Panc1 (cell line): ENCODE data around the gene DENND1C. TPM values are rescaled to one million over a fixed set of nuclear protein-coding genes. Genes with fewer than 3 reads are reported as not detected.

Experiments used
- ATAC-seq: fragments of 200-7000 bp; cut with Tn5 transposase; 2 replicates; pipeline ENCODE4 v1.9.1; 2020; ENCODE audit warnings: mild to moderate bottlenecking, moderate library complexity
- BruUV-seq: library from RNA; stranded (reverse); fragments of 400-500 nt; replicated peaks from 2 replicates; lab custom pipeline; 2021; lab: Mats Ljungman, UMichigan
- CTCF ChIA-PET: fragments of 300-600 bp; sonication (Branson Sonifier 250); formaldehyde crosslinking; loops from one replicate; lab custom pipeline; 2022; ENCODE audit warnings: antibody characterized with exemption; lab: Charles Lee
- POLR2A ChIA-PET: fragments of 300-600 bp; sonication (Branson Sonifier 250); formaldehyde crosslinking; loops from one replicate; lab custom pipeline; 2022; ENCODE audit warnings: antibody characterized with exemption; lab: Charles Lee
- DNase-seq: peaks from one replicate; pipeline ENCODE4 v3.0.0-alpha.2; 2010; ENCODE audit warnings: low read depth, low spot score
- H3K27ac ChIP-seq: 2 replicates; pipeline ENCODE4 v1.5.1; 2011; ENCODE audit warnings: mild to moderate bottlenecking, low read length, inconsistent platforms
- H3K27me3 ChIP-seq: fragments of 200-500 bp; sonication (Bioruptor generic); 2 replicates; pipeline ENCODE4 v1.6.0; 2014; ENCODE audit warnings: low read length, inconsistent platforms; ENCODE audit not compliant: control insufficient read depth, insufficient read depth
- H3K36me3 ChIP-seq: fragments of 200-500 bp; sonication (Bioruptor generic); 2 replicates; pipeline ENCODE4 v1.5.1; 2014; ENCODE audit warnings: inconsistent platforms, mild to moderate bottlenecking, low read length, moderate library complexity; ENCODE audit not compliant: control insufficient read depth, insufficient read depth
- H3K4me1 ChIP-seq: 2 replicates; pipeline ENCODE4 v1.5.1; 2011; ENCODE audit warnings: inconsistent platforms, mild to moderate bottlenecking, low read length, moderate library complexity; ENCODE audit not compliant: control insufficient read depth, insufficient read depth
- H3K4me3 ChIP-seq, 2 experiments: 2 replicates each; pipeline ENCODE4 v1.5.1; 2011 to 2012; ENCODE audit warnings: low read depth in 2 of 2, low read length in 2 of 2, mild to moderate bottlenecking in 2 of 2, inconsistent platforms in 1 of 2, moderate library complexity in 1 of 2
- H3K9me3 ChIP-seq: fragments of 200-500 bp; sonication (Bioruptor generic); 2 replicates; pipeline ENCODE4 v1.5.1; 2014; ENCODE audit warnings: low read depth, mild to moderate bottlenecking, inconsistent platforms, low read length, moderate library complexity; ENCODE audit not compliant: control insufficient read depth, insufficient read depth
- CTCF ChIP-seq: fragments of 450-650 bp; IDR thresholded peaks from 2 replicates; pipeline ENCODE4 v1.5.1; 2017; ENCODE audit warnings: mild to moderate bottlenecking
- POLR2AphosphoS5 ChIP-seq: IDR thresholded peaks from 2 replicates; pipeline ENCODE4 v1.6.1; 2012; ENCODE audit warnings: mild to moderate bottlenecking, low read depth, low read length, moderate library complexity
- REST ChIP-seq, 2 experiments: IDR thresholded peaks; 2 replicates each; pipeline ENCODE4 v1.6.1; 2011 to 2012; ENCODE audit warnings: low read depth in 2 of 2, control low read depth in 1 of 2, low read length in 1 of 2, mild to moderate bottlenecking in 1 of 2, moderate library complexity in 1 of 2; ENCODE audit not compliant: insufficient read depth in 1 of 2
- SIN3A ChIP-seq: IDR thresholded peaks from 2 replicates; pipeline ENCODE4 v1.6.1; 2012; ENCODE audit warnings: low read depth, mild to moderate bottlenecking, low read length, moderate library complexity, borderline replicate concordance; ENCODE audit not compliant: insufficient read depth
- TCF7L2 ChIP-seq: IDR thresholded peaks from 2 replicates; pipeline ENCODE4 v1.6.1; 2011; ENCODE audit warnings: mild to moderate bottlenecking, low read depth, low read length, inconsistent platforms
- in situ Hi-C: cut with HindIII; loops from 2 replicates; pipeline ENCODE4 v1.10.0; 2016; ENCODE audit warnings: low sequenced_read_pairs, low pct_unique_long_range_greater_than_20kb
- intact Hi-C: fragments of 100-400 bp; cut with micrococcal nuclease; formaldehyde crosslinking; loops from one replicate; pipeline ENCODE4 v1.10.0; 2022; ENCODE audit not compliant: unreplicated experiment
- total RNA-seq: library from RNA; stranded (reverse); gene quantifications from one replicate; pipeline ENCODE4 v1.2.1, GENCODE V29; 2021; ENCODE audit not compliant: unreplicated experiment

DENND1C gene
- total RNA-seq, 1 experiment from 2014 or later = 0.39 TPM

- Histone ChIP-seq H3K9me3 (no peaks in the 10 kb centered on the region), H3K36me3 (no peaks in the 10 kb centered on the region), H3K27me3 (no peaks in the 10 kb centered on the region), H3K4me3 (peak overlapping the region; percentile 33 to 58), H3K27ac (no peak overlapping the region; the same call in 1 of the 2 replicates), H3K4me1 (no peaks in the 10 kb centered on the region)
- no TSS peak for BruUV-seq
- ATAC-seq (no peak), DNase-seq (no peak)
- TF ChIP-seq TCF7L2 (no peak), POLR2AphosphoS5 (no peak), REST (IDR thresholded peaks at IDR 0.05; ENCODE audit: insufficient read depth in 1 of 2, low read depth in 2 of 2, low read length in 1 of 2) (no peak), CTCF (no peak), SIN3A (no peak)
- POLR2A ChIA-PET = interaction anchor here (0.6 kb wide), 1 partner anchor 20 kb away, joined by 5 read pairs; no protein-coding TSS in a partner anchor
- in situ Hi-C loops = no loop called here
- CTCF ChIA-PET = no interaction called here
- intact Hi-C loops = no loop called here
These were observed 4.6 kb downstream of the DENND1C start for GRCh38 chr19:6476896-6477431.

GRCh38 chr19:6476155-6476895 lies 5.3 kb downstream of the DENND1C start:
- Histone ChIP-seq H3K27me3 (no peaks in the 10 kb centered on the region), H3K9me3 (no peaks in the 10 kb centered on the region), H3K36me3 (no peaks in the 10 kb centered on the region), H3K4me1 (no peaks in the 10 kb centered on the region), H3K4me3 (peak overlapping the region; percentile 33 to 58), H3K27ac (no peak overlapping the region; the same call in 1 of the 2 replicates)
- peak; percentile 85 for ATAC-seq
- intact Hi-C loops = no loop called here
- BruUV-seq = no TSS peak
- peak; percentile 51 for DNase-seq
- no peak for TF ChIP-seq POLR2AphosphoS5
- no peak for TF ChIP-seq CTCF
- no peak for TF ChIP-seq REST (IDR thresholded peaks at IDR 0.05; ENCODE audit: insufficient read depth in 1 of 2, low read depth in 2 of 2, low read length in 1 of 2)
- TF ChIP-seq TCF7L2 = no peak
- no peak for TF ChIP-seq SIN3A
- CTCF ChIA-PET = interaction anchor here (0.6 kb wide), 1 partner anchor 51 kb away, joined by 3 read pairs; the partner anchor contains the start of gene KHSRP
- in situ Hi-C loops = no loop called here
- POLR2A ChIA-PET = interaction anchor here (0.6 kb wide), 1 partner anchor 20 kb away, joined by 5 read pairs; no protein-coding TSS in a partner anchor
